OCI-LY7 (cell line): ENCODE data around the gene DNAJC6. TPM values are rescaled to one million over a fixed set of nuclear protein-coding genes. Genes with fewer than 3 reads are reported as not detected.

Experiments
- BruUV-seq: library from RNA; stranded (reverse); fragments of 400-500 nt; replicated peaks from 2 replicates; lab custom pipeline; 2021; lab: Mats Ljungman, UMichigan
- CTCF ChIA-PET: fragments of 300-600 bp; sonication (Branson Sonifier 250); formaldehyde crosslinking; loops from one replicate; lab custom pipeline; 2022; ENCODE audit warnings: antibody characterized with exemption; ENCODE audit not compliant: unreplicated experiment; lab: Charles Lee
- POLR2A ChIA-PET: fragments of 300-600 bp; sonication (Branson Sonifier 250); formaldehyde crosslinking; loops from one replicate; lab custom pipeline; 2022; ENCODE audit warnings: antibody characterized with exemption; lab: Charles Lee
- DNase-seq: peaks from one replicate; pipeline ENCODE4 v3.0.0-alpha.2; 2015; ENCODE audit warnings: low spot score
- H2AFZ ChIP-seq: fragments of 200-600 bp; sonication (generic), shearing (Covaris generic); 2 replicates; pipeline ENCODE4 v1.6.1; 2014; ENCODE audit warnings: mild to moderate bottlenecking, antibody characterized with exemption, low read length, moderate library complexity
- H3K27ac ChIP-seq: fragments of 200-600 bp; sonication (generic); 2 replicates; pipeline ENCODE4 v1.5.1; 2014; ENCODE audit warnings: mixed run types, low read depth, mild to moderate bottlenecking, moderate library complexity, low read length, inconsistent platforms; ENCODE audit not compliant: poor library complexity, severe bottlenecking
- H3K36me3 ChIP-seq: fragments of 200-600 bp; sonication (generic); 2 replicates; pipeline ENCODE4 v1.6.1; 2014; ENCODE audit warnings: mild to moderate bottlenecking, antibody characterized with exemption, low read length, moderate library complexity, mixed read lengths; ENCODE audit not compliant: insufficient read depth
- H3K4me1 ChIP-seq: fragments of 200-600 bp; sonication (generic); 2 replicates; pipeline ENCODE4 v1.5.1; 2014; ENCODE audit warnings: mild to moderate bottlenecking, low read length; ENCODE audit not compliant: insufficient read depth, poor library complexity, severe bottlenecking
- H3K4me2 ChIP-seq: fragments of 200-600 bp; sonication (generic); 2 replicates; pipeline ENCODE4 v1.6.1; 2014; ENCODE audit warnings: mild to moderate bottlenecking, low read length
- H3K4me3 ChIP-seq: fragments of 200-600 bp; sonication (generic); 2 replicates; pipeline ENCODE4 v1.5.1; 2014; ENCODE audit warnings: mild to moderate bottlenecking, low read depth, low read length; ENCODE audit not compliant: poor library complexity, severe bottlenecking
- H3K79me2 ChIP-seq: fragments of 200-600 bp; sonication (generic); 2 replicates; pipeline ENCODE4 v1.6.1; 2016; ENCODE audit warnings: low read depth, mild to moderate bottlenecking, low read length, moderate library complexity, mixed read lengths; ENCODE audit not compliant: insufficient read depth
- H3K9me2 ChIP-seq: fragments of 200-600 bp; sonication (generic); 2 replicates; pipeline ENCODE4 v1.6.1; 2016; ENCODE audit warnings: mild to moderate bottlenecking, low read length, mixed read lengths; ENCODE audit not compliant: insufficient read depth
- H3K9me3 ChIP-seq: fragments of 200-600 bp; sonication (generic); 2 replicates; pipeline ENCODE4 v1.6.1; 2014; ENCODE audit warnings: mild to moderate bottlenecking, mixed run types, low read length, mixed read lengths
- H4K20me1 ChIP-seq: fragments of 200-600 bp; sonication (generic); 2 replicates; pipeline ENCODE4 v1.6.1; 2014; ENCODE audit warnings: mild to moderate bottlenecking, antibody characterized with exemption, low read length, moderate library complexity, mixed read lengths; ENCODE audit not compliant: insufficient read depth
- EZH2phosphoT487 ChIP-seq: fragments of 200-600 bp; sonication (generic); IDR thresholded peaks from 2 replicates; pipeline ENCODE4 v1.6.1; 2018; ENCODE audit warnings: low read depth, borderline replicate concordance, mild to moderate bottlenecking, mixed run types, antibody characterized with exemption, low read length, moderate library complexity, mixed read lengths
- intact Hi-C: fragments of 100-400 bp; cut with micrococcal nuclease; formaldehyde crosslinking; loops from one replicate; pipeline ENCODE4 v1.10.0; 2022; ENCODE audit not compliant: unreplicated experiment
- total RNA-seq, 2 experiments: library from RNA; depleted of rRNA in 1 of 2; stranded (reverse); fragments of >200 nt in 1 of 2; shearing (Covaris generic) in 1 of 2; gene quantifications; 2 replicates each; pipeline ENCODE4 v1.2.3, GENCODE V29; 2014 to 2022
- TF ChIP-seq, protein P1 (sequence below): fragments of 200-600 bp; sonication (generic); conservative IDR thresholded peaks from 2 replicates; pipeline ENCODE4 v1.5.1; 2014; ENCODE audit warnings: mild to moderate bottlenecking, antibody characterized with exemption, low read length, moderate library complexity, mixed read lengths

Gene DNAJC6
- total RNA-seq, 2 experiments from 2014 or later: 6.6 to 10.2 TPM

DNA sequence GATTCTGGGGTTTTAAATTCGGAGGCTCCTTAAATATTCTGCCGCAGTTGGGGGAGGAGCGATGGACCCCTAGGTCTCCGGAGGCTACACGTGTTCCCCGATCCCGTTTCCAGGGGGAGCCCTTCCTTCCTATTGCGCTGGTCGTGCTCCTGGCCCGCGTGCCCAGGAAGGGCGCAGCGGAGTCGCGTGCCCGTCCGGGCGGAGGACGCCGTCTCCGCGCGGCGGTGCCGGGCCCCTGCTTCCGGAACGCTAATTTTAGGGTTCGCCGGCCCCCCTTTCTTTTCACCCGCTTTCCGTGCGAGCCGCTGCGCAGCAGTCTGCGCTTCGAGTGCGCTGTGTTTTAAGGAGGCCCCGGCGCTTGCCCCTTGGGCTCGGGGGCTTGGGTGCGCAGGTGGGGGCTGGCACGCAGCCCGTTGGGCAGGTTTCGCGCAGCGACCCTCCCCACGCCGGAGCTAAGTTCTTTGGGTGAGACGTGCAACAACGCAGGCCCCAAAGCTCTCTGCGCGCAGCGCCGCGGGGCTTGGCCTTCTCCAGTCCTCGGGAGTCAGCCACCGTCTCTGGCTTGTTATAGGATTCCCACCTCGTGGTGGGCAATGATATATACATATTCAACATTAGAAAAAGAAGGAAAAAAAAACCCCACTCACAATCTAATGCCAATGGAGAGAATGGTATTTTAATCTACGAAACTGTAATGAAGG is 43.5 kb upstream of the DNAJC6 start:
- Histone ChIP-seq H2AFZ (no peak overlapping the region), H3K27ac (no peak overlapping the region), H3K79me2 (no peaks in the 10 kb centered on the region), H4K20me1 (no peaks in the 10 kb centered on the region), H3K4me2 (no peak overlapping the region; the same call in 1 of the 2 replicates), H3K4me3 (no peak overlapping the region), H3K9me3 (no peaks in the 10 kb centered on the region), H3K36me3 (no peaks in the 10 kb centered on the region), H3K4me1 (peaks cover 8% of the 10 kb centered on the region), H3K9me2 (no peaks in the 10 kb centered on the region)
- intact Hi-C loops: no loop called here
- DNase-seq: no peak
- POLR2A ChIA-PET: interaction anchor here (1.3 to 1.5 kb wide), 2 partner anchors 12 to 13 kb away, joined by 3 read pairs; no protein-coding TSS in a partner anchor
- TF ChIP-seq, protein P1, sequence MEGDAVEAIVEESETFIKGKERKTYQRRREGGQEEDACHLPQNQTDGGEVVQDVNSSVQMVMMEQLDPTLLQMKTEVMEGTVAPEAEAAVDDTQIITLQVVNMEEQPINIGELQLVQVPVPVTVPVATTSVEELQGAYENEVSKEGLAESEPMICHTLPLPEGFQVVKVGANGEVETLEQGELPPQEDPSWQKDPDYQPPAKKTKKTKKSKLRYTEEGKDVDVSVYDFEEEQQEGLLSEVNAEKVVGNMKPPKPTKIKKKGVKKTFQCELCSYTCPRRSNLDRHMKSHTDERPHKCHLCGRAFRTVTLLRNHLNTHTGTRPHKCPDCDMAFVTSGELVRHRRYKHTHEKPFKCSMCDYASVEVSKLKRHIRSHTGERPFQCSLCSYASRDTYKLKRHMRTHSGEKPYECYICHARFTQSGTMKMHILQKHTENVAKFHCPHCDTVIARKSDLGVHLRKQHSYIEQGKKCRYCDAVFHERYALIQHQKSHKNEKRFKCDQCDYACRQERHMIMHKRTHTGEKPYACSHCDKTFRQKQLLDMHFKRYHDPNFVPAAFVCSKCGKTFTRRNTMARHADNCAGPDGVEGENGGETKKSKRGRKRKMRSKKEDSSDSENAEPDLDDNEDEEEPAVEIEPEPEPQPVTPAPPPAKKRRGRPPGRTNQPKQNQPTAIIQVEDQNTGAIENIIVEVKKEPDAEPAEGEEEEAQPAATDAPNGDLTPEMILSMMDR: no peak
- TF ChIP-seq EZH2phosphoT487: no peak
- CTCF ChIA-PET: no interaction called here
- no TSS peak for BruUV-seq

DNA sequence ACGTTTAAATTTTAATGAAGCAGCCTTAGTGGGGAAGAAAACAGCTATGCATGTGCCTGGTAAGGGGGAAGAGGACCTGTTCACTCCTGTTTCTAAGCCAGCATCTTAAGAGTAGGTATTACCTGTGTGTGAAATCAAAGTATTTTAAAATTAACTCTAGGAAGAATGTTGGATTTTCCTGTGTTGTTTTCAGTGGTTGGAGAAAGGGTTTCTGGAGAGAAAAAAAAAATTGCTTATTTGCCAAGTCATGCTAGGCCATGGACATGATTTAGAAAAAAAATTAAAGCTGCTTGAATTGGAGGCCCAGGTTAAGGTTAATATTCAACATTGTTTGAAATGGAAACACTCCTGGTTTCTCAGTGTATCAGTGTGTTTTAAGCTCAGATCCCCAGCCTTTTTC is 42.9 kb upstream of the DNAJC6 start:
- H2AFZ ChIP-seq: no peak overlapping the region
- no peaks in the 10 kb centered on the region for H3K9me2 ChIP-seq
- H3K79me2 ChIP-seq: no peaks in the 10 kb centered on the region
- TF ChIP-seq EZH2phosphoT487: no peak
- TF ChIP-seq, protein P1: no peak
- CTCF ChIA-PET: no interaction called here
- no peaks in the 10 kb centered on the region for H3K9me3 ChIP-seq
- no peak overlapping the region for H3K27ac ChIP-seq
- no peaks in the 10 kb centered on the region for H3K36me3 ChIP-seq
- no TSS peak for BruUV-seq
- H3K4me2 ChIP-seq: no peak overlapping the region
- H3K4me3 ChIP-seq: no peak overlapping the region
- intact Hi-C loops: no loop called here
- no peaks in the 10 kb centered on the region for H4K20me1 ChIP-seq
- peaks cover 8% of the 10 kb centered on the region for H3K4me1 ChIP-seq
- DNase-seq: no peak
- POLR2A ChIA-PET: interaction anchor here (1.3 to 1.5 kb wide), 2 partner anchors 11 to 14 kb away, joined by 3 read pairs; no protein-coding TSS in a partner anchor

DNA sequence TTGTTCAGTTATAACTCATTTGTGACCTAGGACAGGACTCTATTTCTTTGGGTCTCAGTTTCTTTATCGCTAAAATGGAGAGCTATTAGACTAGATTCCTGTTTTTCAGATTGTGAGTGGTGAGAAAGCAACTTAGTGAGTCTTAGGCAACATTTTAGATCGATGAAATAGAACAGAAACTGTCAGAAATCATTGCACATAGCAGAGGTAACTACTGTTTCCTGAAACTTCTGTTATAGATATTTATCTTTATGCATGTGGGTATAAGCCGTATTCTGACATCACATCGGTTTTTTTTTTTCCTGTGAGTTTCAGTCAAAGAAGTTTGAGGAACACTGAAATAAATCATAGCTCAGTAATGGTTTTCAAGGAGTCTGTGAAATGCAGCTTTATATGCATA is 42.1 kb upstream of the DNAJC6 start:
- ChIA-PET CTCF (no interaction called here), POLR2A (interaction anchor here (1.0 to 1.5 kb wide), 3 partner anchors 15 to 152 kb away, joined by 3 to 4 read pairs (median 4); no protein-coding TSS in a partner anchor)
- H3K79me2 ChIP-seq: no peaks in the 10 kb centered on the region
- TF ChIP-seq, protein P1: no peak
- no peak for TF ChIP-seq EZH2phosphoT487
- peaks cover 3% of the 10 kb centered on the region; the same call in 1 of the 2 replicates for H4K20me1 ChIP-seq
- H2AFZ ChIP-seq: no peak overlapping the region
- no TSS peak for BruUV-seq
- no peaks in the 10 kb centered on the region for H3K36me3 ChIP-seq
- peaks cover 8% of the 10 kb centered on the region for H3K4me1 ChIP-seq
- DNase-seq: no peak
- no peaks in the 10 kb centered on the region for H3K9me3 ChIP-seq
- H3K27ac ChIP-seq: no peak overlapping the region
- intact Hi-C loops: no loop called here
- H3K9me2 ChIP-seq: no peaks in the 10 kb centered on the region
- no peak overlapping the region for H3K4me3 ChIP-seq
- H3K4me2 ChIP-seq: no peak overlapping the region
